K562 (cell line): Measurements from ENCODE around the gene HMGA1. TPM values are rescaled to one million over a fixed set of nuclear protein-coding genes. Genes with fewer than 3 reads are reported as not detected.
A peak's percentile ranks its signal among the peaks of the same experiment; 100 is the strongest.

Source experiments
- BRCA1 ChIP-seq, 2 experiments: fragments of 450-650 bp in 1 of 2; sonication (generic) in 1 of 2; formaldehyde crosslinking in 1 of 2; IDR thresholded peaks; 2 replicates each; pipeline versions ENCODE4 v1.5.0 to v1.6.1; 2017 to 2020; ENCODE audit warnings: mild to moderate bottlenecking in 1 of 2, missing genetic modification reagents in 1 of 2
- CBX5 ChIP-seq: IDR thresholded peaks from 2 replicates; pipeline ENCODE4 v1.6.1; 2014; ENCODE audit warnings: low read depth, borderline replicate concordance
- DIDO1 ChIP-seq: fragments of 450-650 bp; IDR thresholded peaks from 2 replicates; pipeline ENCODE4 v1.6.1; 2016; ENCODE audit warnings: low read depth, missing biosample characterization, missing genetic modification characterization
- E2F6 ChIP-seq, 2 experiments: IDR thresholded peaks; 2 replicates each; pipeline ENCODE4 v1.6.1; 2011; ENCODE audit warnings: borderline replicate concordance in 1 of 2, control low read depth in 1 of 2, low read depth in 1 of 2, low read length in 1 of 2, mild to moderate bottlenecking in 1 of 2, mixed read lengths in 1 of 2, moderate library complexity in 1 of 2; ENCODE audit not compliant: insufficient read depth in 1 of 2, insufficient read length in 1 of 2, poor library complexity in 1 of 2, severe bottlenecking in 1 of 2; ENCODE audit errors: extremely low read depth in 1 of 2
- HLTF ChIP-seq: fragments of 450-650 bp; IDR thresholded peaks from 2 replicates; pipeline ENCODE4 v1.6.1; 2016
- HNRNPUL1 ChIP-seq: fragments of 200-400 bp; formaldehyde crosslinking; IDR thresholded peaks from 2 replicates; pipeline ENCODE4 v1.6.1; 2017; ENCODE audit warnings: low read length
- KAT2B ChIP-seq: IDR thresholded peaks from one replicate; pipeline ENCODE4 v1.6.1; 2012; ENCODE audit warnings: low read depth, mild to moderate bottlenecking, control low read depth, inconsistent platforms, low read length, moderate library complexity
- KLF13 ChIP-seq: fragments of 450-650 bp; IDR thresholded peaks from 2 replicates; pipeline ENCODE4 v1.6.1; 2016; ENCODE audit warnings: missing genetic modification characterization, low read depth, mild to moderate bottlenecking, missing compliant biosample characterization, moderate library complexity, borderline replicate concordance
- MAZ ChIP-seq, 2 experiments: fragments of 450-650 bp in 1 of 2; sonication (generic) in 1 of 2; formaldehyde crosslinking; IDR thresholded peaks in 1 of 2; conservative IDR thresholded peaks in 1 of 2; 2 replicates each; pipeline versions ENCODE4 v1.4.0 to v1.5.0; 2020; ENCODE audit warnings: mild to moderate bottlenecking in 1 of 2, missing genetic modification reagents in 1 of 2
- MYBL2 ChIP-seq, 2 experiments: fragments of 450-650 bp in 1 of 2; sonication (generic) in 1 of 2; formaldehyde crosslinking in 1 of 2; IDR thresholded peaks; 2 replicates each; pipeline versions ENCODE4 v1.6.1 to v1.8.1; 2017 to 2022; ENCODE audit warnings: borderline replicate concordance in 1 of 2, inconsistent platforms in 1 of 2, low read depth in 1 of 2, mild to moderate bottlenecking in 1 of 2, missing genetic modification reagents in 1 of 2, moderate library complexity in 1 of 2
- PTBP1 ChIP-seq: fragments of 200-400 bp; formaldehyde crosslinking; IDR thresholded peaks from 2 replicates; pipeline ENCODE4 v1.6.1; 2017; ENCODE audit warnings: low read depth, low read length
- RBFOX2 ChIP-seq: fragments of 200-400 bp; formaldehyde crosslinking; IDR thresholded peaks from 2 replicates; pipeline ENCODE4 v1.6.1; 2017; ENCODE audit warnings: low read depth, mild to moderate bottlenecking, low read length, moderate library complexity
- SMAD2 ChIP-seq: fragments of 150-350 bp; IDR thresholded peaks from 2 replicates; pipeline ENCODE4 v1.6.1; 2014; ENCODE audit warnings: low read depth, mild to moderate bottlenecking, low read length
- TCF3 ChIP-seq: sonication (generic); formaldehyde crosslinking; IDR thresholded peaks from 2 replicates; pipeline ENCODE4 v1.4.0; 2020; ENCODE audit warnings: mild to moderate bottlenecking, missing genetic modification reagents
- TOE1 ChIP-seq, 2 experiments: fragments of 450-650 bp in 1 of 2; sonication (generic) in 1 of 2; formaldehyde crosslinking in 1 of 2; IDR thresholded peaks; 2 replicates each; pipeline versions ENCODE4 v1.7.1 to v1.8.0; 2016 to 2022; ENCODE audit warnings: borderline replicate concordance in 2 of 2, mild to moderate bottlenecking in 2 of 2, antibody characterized with exemption in 1 of 2, inconsistent platforms in 1 of 2, low read depth in 1 of 2, missing genetic modification reagents in 1 of 2, moderate library complexity in 1 of 2
- ZNF232 ChIP-seq: sonication (generic); formaldehyde crosslinking; IDR thresholded peaks from 2 replicates; pipeline ENCODE4 v1.8.0; 2022; ENCODE audit warnings: mild to moderate bottlenecking, missing genetic modification reagents
- polyA plus RNA-seq, 8 experiments: library from polyadenylated mRNA; depleted of rRNA in 4 of 8; stranded (reverse) in 5 of 8; unstranded in 3 of 8; fragments of >200 nt; fragmentation: Nextera tagmentation in 2 of 8; fragmentation: Illumina TruSeq in 1 of 8; extraction: Ambion mirVana in 2 of 8; extraction: Trizol in 1 of 8; gene quantifications; 2 replicates each; pipeline versions ENCODE4 v1.2.1 to v1.2.3, GENCODE V29; 2011 to 2014; ENCODE audit warnings: inconsistent platforms in 1 of 8, missing spikeins in 1 of 8
- total RNA-seq, 7 experiments: library from RNA; depleted of rRNA in 6 of 7; stranded (reverse); fragments of >200 nt in 6 of 7; fragmentation: Illumina TruSeq in 2 of 7; extraction: Trizol in 2 of 7; gene quantifications; 2 replicates each; pipeline versions ENCODE4 v1.2.1 to v1.2.3, GENCODE V29; 2011 to 2021; ENCODE audit warnings: low replicate concordance in 1 of 7
- TF ChIP-seq, protein P1 (sequence below): sonication (generic); formaldehyde crosslinking; IDR thresholded peaks from 2 replicates; pipeline ENCODE4 v1.8.0; 2022; ENCODE audit warnings: mild to moderate bottlenecking, missing genetic modification reagents
- TF ChIP-seq, protein P2 (sequence below): fragments of 250-450 bp; sonication (Bioruptor Pico); IDR thresholded peaks from 2 replicates; pipeline ENCODE4 v1.5.0; 2021; ENCODE audit warnings: mild to moderate bottlenecking, moderate library complexity

HMGA1 gene
- total and polyA plus RNA-seq, 9 of the 15 experiments (the other 6 are each of a cell fraction or from before 2014, with no cell fraction given) = 27.8 to 1,947 (median 594) TPM

DNA sequence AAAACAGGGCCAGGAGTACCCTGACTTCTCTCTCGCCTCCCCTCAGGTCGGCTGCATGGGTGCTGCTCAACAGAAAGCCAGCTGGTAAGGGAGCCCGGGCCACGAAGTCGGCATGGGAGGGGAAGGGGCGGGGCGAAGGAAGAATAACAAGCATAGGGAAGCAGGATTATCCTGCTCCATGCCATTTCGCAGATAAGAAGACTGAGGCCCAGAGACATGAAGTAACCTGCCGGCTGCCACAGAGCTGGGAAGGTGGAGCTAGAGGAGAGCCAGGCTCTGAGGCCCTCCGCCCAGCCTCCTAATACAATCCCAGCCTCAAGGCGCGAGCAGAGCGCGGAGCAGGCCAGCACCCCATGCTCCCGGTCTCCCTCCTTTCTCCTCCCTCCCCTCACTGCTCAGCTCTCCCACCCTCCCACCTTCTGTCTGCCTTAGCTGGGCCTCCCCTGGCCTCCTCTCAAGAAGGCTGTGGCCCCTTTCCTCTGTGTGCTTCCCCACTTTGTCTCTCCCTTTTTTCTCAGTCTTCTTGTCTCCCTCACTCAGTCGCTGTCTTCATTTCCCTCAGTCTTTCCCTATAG, 13.2 kb upstream of the HMGA1 start (continued):
- TF ChIP-seq DIDO1 (tag) = peak; percentile 48; the same call in 1 of the 2 replicates
- TF ChIP-seq TCF3 (CRISPR knock-in tag) = no peak
- 0 out of 2 replicates have a peak, but pooled peaks have one; percentile 23 for TF ChIP-seq HLTF
- TF ChIP-seq E2F6 (IDR thresholded peaks at IDR 0.05; ENCODE audit: borderline replicate concordance in 1 of 2, extremely low read depth in 1 of 2, insufficient read depth in 1 of 2, insufficient read length in 1 of 2, low read depth in 1 of 2, low read length in 1 of 2, poor library complexity in 1 of 2, severe bottlenecking in 1 of 2) = peak in 1 of 2 experiments; percentile 18
- no peak for TF ChIP-seq MYBL2 (IDR thresholded peaks at IDR 0.05; ENCODE audit: low read depth)
- TF ChIP-seq MYBL2 (CRISPR knock-in tag; IDR thresholded peaks at IDR 0.05; ENCODE audit: borderline replicate concordance) = no peak
- TF ChIP-seq SMAD2 = no peak
- 0 out of 2 replicates have a peak, but pooled peaks have one; percentile 17 for TF ChIP-seq KLF13
- TF ChIP-seq, protein P1, sequence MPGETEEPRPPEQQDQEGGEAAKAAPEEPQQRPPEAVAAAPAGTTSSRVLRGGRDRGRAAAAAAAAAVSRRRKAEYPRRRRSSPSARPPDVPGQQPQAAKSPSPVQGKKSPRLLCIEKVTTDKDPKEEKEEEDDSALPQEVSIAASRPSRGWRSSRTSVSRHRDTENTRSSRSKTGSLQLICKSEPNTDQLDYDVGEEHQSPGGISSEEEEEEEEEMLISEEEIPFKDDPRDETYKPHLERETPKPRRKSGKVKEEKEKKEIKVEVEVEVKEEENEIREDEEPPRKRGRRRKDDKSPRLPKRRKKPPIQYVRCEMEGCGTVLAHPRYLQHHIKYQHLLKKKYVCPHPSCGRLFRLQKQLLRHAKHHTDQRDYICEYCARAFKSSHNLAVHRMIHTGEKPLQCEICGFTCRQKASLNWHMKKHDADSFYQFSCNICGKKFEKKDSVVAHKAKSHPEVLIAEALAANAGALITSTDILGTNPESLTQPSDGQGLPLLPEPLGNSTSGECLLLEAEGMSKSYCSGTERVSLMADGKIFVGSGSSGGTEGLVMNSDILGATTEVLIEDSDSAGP (CRISPR knock-in tag) = no peak
- TF ChIP-seq KAT2B = no peak
- TF ChIP-seq RBFOX2 = no peak
- no peak for TF ChIP-seq CBX5
- no peak for TF ChIP-seq ZNF232 (CRISPR knock-in tag)
- TF ChIP-seq MAZ (CRISPR knock-in tag; conservative IDR thresholded peaks at IDR 0.05 in 1 of 2, IDR thresholded peaks at IDR 0.05 in 1 of 2) = no peak
- TF ChIP-seq TOE1 (IDR thresholded peaks at IDR 0.05; ENCODE audit: borderline replicate concordance) = peak; percentile 73; the same call in 1 of the 2 replicates
- TF ChIP-seq TOE1 (CRISPR knock-in tag; IDR thresholded peaks at IDR 0.05; ENCODE audit: borderline replicate concordance, low read depth) = no peak
- 0 out of 2 replicates have a peak, but pooled peaks have one; percentile 53 for TF ChIP-seq PTBP1
- no peak for TF ChIP-seq BRCA1 (IDR thresholded peaks at IDR 0.05)
- TF ChIP-seq BRCA1 (CRISPR knock-in tag; IDR thresholded peaks at IDR 0.05) = no peak
- TF ChIP-seq, protein P2, sequence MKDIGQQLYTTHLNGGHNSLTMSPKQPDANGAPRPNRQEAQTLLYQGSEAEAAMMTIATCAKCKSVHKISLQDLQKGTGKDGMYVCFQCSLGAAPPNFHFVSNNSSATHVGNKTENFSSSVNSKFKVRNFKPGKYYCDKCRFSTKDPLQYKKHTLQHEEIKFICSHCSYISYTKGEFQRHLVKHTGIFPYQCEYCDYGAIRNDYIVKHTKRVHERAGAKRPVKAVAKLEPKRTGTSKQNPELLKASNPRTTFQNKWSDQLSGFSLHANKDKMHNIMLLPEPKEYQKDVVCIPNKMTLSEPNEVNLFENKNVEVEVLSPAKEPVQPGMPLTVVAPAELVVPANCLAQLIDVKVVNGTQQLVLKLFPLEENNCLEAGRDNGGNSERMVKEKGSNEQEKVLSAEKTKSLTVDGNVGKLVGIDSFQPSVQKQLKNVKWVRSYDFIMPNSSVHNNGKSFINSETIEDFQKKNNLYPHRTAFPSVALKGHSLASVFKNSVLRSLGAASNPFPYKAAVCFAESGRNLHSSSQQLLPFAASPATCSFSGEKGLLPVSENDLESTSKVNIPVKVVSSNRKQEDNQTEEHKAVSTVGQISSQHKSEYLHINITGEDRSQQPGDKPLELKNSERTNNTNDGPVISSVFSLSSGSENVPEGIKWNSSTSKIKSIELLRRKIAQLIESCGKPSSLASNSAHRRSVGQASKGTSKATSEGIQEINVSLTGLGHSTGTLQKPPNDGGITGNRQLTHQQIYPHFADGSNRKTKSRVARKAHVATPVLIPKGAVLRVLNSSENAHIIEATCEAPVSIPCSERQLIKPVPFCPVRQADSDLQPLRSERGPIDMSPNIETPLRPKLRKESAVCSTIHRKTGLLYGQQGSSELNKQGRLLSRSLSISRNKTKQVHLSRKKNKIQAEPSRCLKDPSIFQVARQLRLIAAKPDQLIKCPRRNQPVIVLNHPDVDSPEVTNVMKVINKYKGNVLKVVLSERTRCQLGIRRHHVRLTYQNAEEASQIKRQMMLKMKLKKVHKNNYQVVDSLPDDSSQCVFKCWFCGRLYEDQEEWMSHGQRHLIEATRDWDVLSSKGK (CRISPR knock-in tag) = no peak
- TF ChIP-seq HNRNPUL1 = no peak
